T-helper 1 cell treated with Interleukin-12 subunit alpha and Interleukin-12 subunit beta and Interleukin-4 antibody, amounts not matched to agents 30 ng/mL and 1 ng/mL, for 36 hours (primary cell): ENCODE measurements around the gene ARHGEF33. TPM values are rescaled to one million over a fixed set of nuclear protein-coding genes. Genes with fewer than 3 reads are reported as not detected.

Experiments
- intact Hi-C: fragments of 100-400 bp; cut with micrococcal nuclease; formaldehyde crosslinking; loops from one replicate; pipeline ENCODE4 v1.15.1; 2024
- total RNA-seq: library from RNA; stranded (reverse); gene quantifications from 2 replicates; pipeline ENCODE4 v1.2.3, GENCODE V29; 2022

Gene ARHGEF33
- total RNA-seq, 1 donor from 2014 or later = 0.12 TPM

GRCh38 chr2:38959466-38959865, 69.8 kb downstream of the ARHGEF33 start:
- intact Hi-C loops = no loop called here

- intact Hi-C loops = loop anchor here (1.0 kb wide), 1 partner anchor 182 kb away; the partner anchor contains the start of gene GEMIN6
These were observed 70.4 kb downstream of the ARHGEF33 start for GRCh38 chr2:38959938-38960608.

DNA sequence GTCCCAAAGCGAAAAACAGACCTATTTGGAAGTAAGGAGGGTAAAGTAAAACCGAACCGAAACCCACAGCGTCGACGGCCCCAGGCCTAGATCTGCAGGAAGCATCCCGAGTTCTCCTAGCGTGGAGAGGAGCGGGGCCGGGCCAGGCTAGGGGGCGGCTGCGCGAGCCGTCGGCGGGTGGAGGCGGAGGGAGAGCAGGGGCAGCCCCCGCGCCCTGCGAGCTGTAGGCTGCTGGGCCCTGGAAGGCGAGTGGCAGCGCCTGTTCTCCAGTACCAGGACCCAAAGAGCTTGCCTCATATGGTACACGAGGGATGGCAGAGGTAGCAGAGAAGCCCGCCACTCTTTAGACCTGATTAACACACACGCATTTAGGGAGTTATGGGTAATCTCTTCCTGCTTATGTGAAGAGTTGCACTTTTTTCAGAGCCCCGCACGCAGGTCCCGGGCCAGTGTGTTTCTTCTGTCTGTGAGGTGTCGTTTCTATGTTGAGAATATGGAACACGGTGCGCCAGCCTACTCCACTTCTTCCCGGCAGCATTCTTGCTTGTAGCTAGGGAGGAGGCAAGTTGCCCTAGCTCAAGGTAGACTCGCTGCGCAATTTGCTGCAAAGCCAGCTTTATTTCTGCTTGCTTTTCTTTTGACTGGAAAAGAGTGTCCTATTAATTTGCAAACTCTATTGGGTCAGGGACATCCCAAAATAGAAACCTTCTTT, 71.1 kb downstream of the ARHGEF33 start:
- intact Hi-C loops = loop anchor here (1.0 kb wide), 1 partner anchor 182 kb away; the partner anchor contains the start of gene GEMIN6

DNA sequence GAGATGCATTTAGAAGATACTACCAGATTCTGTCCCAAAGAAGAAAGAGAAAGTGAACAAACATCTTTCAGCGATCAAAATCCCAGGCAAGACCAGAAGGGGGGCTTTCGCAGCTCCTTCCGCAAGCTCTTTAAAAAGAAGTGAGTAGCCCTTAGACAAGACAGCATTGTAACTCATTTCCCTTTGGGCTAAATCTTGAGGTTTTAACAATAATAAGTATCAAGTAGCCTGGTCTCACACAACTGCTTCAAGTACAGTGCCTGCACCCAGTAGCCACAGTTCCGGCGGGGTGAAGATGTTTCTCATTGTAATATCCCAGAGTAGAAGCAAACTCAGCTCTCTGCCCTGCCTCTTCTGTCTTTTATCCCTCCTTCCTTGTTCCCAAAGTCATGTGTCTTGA, 76.3 kb downstream of the ARHGEF33 start:
- intact Hi-C loops = no loop called here

GRCh38 chr2:38966678-38967077, 77.0 kb downstream of the ARHGEF33 start:
- intact Hi-C loops = no loop called here

- intact Hi-C loops = no loop called here
These were observed 78.3 kb downstream of the ARHGEF33 start for GRCh38 chr2:38968021-38968420.

DNA sequence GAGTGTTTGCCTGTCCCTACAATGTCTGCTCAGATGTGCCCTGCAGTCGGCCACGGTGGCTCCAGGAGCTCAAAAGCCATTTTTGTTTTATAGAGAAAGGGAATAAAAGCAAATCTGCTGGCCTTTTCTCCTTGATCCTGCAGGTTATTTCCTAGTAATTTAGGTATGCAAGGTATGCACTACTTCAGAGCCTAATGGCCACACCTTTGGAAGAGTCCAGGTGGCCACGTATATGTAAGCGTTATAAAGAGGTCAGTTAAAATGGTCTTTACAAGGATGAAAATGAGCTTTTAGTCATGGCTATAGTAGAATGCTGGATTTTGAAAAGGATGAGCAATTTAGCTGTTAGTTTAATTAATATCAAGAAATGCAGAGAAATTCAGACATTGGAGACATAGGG, 81.7 kb downstream of the ARHGEF33 start:
- intact Hi-C loops = no loop called here

DNA sequence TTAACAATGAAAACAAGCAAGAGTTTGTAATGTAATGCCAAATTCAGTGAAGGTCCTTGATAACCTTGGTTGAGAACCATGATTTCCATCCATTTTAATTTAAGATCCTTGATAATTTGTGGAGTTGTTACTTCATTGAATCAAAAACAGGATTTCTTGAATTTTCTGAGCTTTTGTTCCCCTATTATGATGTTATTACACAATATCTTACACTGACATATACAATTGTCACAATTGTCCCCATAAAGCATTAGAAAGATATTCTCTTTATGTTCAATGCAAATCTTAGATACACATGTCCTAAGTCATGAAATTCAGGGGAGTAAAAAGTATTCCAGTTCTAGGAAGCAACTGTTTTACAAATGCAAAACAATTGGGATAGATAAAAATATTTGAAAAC, 83.6 kb downstream of the ARHGEF33 start:
- intact Hi-C loops = no loop called here

- intact Hi-C loops = no loop called here
These were observed 85.4 kb downstream of the ARHGEF33 start for GRCh38 chr2:38975042-38975441.

GRCh38 chr2:38977047-38977446, 87.4 kb downstream of the ARHGEF33 start:
- intact Hi-C loops = no loop called here

- intact Hi-C loops = no loop called here
These were observed 88.7 kb downstream of the ARHGEF33 start for GRCh38 chr2:38978296-38978903.

DNA sequence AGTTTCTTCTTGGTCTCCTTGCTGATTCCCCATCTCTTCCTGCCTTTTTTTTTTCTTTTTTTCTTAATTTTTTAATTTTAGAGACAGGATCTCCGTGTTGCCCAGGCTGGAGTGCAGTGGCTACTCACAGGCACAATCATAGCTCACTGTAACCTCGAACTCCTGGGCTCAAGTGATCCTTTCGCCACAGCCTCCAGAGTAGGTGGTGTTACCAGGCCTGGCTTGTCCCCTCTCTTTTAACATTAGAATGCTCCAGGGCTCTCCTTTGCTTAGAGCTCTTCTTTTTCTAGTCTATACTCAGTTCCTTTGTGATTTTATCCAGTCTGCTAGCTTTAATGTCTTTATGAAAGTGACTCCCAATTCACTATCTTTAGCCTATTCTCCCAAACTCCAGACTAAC, 89.2 kb downstream of the ARHGEF33 start:
- intact Hi-C loops = no loop called here

GRCh38 chr2:38981003-38981669, 91.5 kb downstream of the ARHGEF33 start:
- intact Hi-C loops = no loop called here

DNA sequence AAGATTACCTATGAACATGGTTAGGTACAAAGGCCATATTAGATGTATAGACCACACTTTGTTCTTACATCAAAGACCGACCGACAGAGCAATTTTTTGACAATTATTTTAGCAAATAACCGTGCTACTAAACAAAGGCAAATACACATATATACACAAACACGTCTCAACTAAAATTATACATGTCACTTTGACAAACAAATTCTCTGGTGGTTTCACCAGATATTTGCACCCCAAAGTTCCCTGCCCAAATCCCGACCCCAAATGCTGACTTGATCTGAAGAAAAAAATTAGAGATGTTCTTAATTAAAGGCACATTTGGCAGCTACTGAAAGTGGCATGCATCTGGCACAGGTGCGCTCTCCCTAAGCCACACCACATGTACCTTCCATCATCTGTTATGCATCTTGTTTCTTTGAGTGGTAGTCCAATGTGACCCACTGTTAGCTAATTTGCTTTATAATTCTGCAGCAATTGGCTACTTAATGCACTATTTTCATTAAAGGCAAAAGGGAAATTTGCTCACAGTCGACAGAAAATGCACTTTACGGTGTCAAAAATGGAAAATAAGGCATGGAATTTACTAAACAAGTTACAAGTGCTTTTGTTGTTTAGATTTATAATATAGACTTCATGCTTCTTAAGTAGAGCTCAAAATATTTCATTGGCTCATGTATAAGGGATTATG, 92.1 kb downstream of the ARHGEF33 start:
- intact Hi-C loops = no loop called here

- intact Hi-C loops = no loop called here
These were observed 92.8 kb downstream of the ARHGEF33 start for GRCh38 chr2:38982498-38982897.

GRCh38 chr2:38988716-38989115, 99.0 kb downstream of the ARHGEF33 start:
- intact Hi-C loops = no loop called here

DNA sequence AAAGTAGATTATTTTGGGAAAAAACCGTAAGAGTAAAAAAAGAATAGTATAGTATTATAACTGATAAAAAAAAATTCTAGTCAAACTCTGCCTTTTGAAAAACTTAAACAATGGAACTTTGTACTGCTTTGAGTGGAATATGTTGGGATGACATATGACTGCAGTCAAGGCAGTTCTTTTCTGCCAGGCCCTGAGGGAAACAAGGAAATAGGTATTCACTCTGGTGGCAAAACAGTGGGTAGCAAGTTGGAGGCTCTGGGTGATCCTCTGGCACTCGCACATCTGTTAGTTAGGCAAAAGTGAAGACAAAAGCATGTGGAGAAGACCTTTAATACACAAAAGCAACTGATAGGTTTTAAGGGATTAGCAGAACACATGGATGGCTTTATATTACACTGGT, 102.2 kb downstream of the ARHGEF33 start:
- intact Hi-C loops = no loop called here

- intact Hi-C loops = no loop called here
These were observed 108.1 kb downstream of the ARHGEF33 start for GRCh38 chr2:38997781-38998180.

GRCh38 chr2:39000552-39000951, 110.9 kb downstream of the ARHGEF33 start:
- intact Hi-C loops = no loop called here

- intact Hi-C loops = no loop called here
These were observed 118.3 kb downstream of the ARHGEF33 start for GRCh38 chr2:39007875-39008504.

DNA sequence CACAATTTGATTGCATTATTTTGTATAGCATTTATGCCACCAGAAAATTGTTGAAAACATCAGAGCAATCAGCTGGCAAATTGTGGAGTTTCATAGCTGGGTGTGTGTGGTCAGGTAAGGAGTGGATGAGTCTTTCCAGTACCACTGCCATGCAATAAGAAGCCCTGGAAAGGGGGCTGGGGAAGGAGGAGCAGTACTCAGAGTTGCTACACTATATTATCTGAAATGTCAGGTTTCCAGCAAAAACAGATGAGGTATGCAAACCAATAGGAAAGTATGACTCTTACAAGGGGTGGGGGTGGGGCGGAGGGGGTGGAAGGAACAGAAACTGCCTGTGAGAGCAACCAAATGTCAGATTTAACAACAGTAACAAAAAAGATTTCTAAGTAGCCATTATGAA, 119.0 kb downstream of the ARHGEF33 start:
- intact Hi-C loops = no loop called here
